Non-pigmented ciliary epithelial cell (primary cell): Measurements from ENCODE around the gene NME7.
A peak's percentile ranks its signal among the peaks of the same experiment; 100 is the strongest.
"Not testable (repeated sequence)": the region's sequence is repeated elsewhere in the genome, so short reads cannot be mapped to it uniquely, and the experiment has no call there.

ENCODE experiments used
- DNase-seq: peaks from one replicate; pipeline ENCODE4 v3.0.0-alpha.2; 2010; ENCODE audit warnings: low read depth

NME7 gene

GRCh38 chr1:169342096-169342495, 25.5 kb downstream of the NME7 start:
- not testable (repeated sequence) for DNase-seq

DNA sequence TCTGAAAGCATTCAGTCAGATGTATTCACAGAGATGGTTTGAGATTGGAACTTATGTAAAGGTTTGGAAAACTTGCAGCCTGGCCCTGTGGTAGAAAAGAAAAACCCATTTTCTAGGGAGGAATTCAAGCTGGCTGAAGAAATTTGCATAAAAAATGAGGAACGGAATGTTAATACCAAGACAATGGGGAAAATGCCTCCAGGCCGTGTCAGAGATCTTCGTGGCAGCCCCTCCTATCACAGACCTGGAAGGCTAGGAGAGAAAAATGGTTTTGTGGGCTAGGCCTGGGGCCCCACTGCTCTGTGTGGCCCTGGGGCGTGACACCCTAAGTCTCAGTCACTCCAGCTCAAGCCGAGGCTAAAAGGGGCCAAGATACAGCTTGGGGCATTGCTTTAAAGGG, 26.7 kb downstream of the NME7 start:
- DNase-seq = no peak

GRCh38 chr1:169339773-169340172, 27.8 kb downstream of the NME7 start:
- no peak for DNase-seq

- no peak for DNase-seq
These were observed 29.0 kb downstream of the NME7 start for GRCh38 chr1:169338617-169339016.

DNA sequence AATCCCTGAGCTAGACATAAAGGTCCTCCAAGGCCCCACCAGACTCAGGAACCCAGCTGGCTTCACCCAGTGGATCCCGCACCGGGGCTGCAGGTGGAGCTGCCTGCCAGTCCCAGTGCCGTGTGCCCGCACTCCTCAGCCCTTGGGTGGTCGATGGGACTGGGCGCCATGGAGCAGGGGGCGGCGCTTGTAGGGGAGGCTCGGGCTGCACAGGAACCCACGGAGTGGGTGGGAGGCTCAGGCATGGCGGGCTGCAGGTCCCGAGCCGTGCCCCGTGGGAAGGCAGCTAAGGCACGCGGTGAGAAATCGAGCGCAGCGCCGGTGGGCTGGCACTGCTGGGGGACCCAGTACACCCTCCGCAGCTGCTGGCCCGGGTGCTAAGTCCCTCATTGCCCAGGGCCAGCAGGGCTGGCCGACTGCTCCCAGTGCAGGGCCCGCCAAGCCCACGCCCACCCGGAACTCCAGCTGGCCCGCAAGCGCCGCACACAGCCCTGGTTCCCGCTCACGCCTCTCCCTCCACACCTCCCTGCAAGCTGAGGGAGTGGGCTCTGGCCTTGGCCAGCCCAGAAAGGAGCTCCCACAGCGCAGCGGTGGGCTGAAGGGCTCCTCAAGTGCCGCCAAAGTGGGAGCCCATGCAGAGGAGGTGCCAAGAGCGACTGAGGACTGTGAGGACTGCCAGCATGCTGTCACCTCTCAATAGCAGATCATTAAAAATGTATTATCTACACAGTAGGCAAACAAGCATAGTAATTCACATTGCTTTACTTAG, 30.5 kb downstream of the NME7 start:
- not testable (repeated sequence) for DNase-seq

DNA sequence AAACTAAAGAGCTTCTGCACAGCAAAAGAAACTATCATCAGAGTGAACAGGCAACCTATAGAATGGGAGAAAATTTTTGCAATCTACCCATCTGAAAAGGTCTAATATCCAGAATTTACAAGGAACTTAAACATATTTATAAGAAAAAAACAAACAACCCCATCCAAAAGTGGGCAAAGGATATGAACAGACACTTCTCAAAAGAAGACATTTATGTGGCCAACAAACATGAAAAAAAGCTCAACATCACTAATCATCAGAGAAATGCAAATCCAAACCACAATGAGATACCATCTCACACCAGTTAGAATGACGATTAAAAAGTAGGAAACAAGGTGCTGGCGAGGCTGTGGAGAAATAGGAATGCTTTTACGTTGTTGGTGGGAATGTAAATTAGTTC, 32.9 kb downstream of the NME7 start:
- not testable (repeated sequence) for DNase-seq

DNA sequence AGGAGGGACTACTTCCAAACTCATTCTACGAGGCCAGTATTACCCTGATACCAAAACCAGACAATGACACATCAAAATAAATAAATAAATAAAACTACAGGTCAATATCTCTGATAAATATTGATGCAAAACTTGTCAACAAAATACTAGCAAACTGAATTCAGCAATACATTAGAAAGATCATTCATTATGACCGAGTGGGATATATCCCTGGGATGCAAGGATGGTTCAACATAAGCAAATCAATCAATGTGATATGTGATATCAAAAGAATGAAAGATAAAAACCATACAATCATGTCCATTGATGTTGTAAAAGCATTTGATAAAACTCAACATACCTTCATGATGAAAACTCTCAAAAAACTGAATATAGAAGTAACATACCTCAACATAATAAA, 36.7 kb downstream of the NME7 start:
- no peak for DNase-seq

DNA sequence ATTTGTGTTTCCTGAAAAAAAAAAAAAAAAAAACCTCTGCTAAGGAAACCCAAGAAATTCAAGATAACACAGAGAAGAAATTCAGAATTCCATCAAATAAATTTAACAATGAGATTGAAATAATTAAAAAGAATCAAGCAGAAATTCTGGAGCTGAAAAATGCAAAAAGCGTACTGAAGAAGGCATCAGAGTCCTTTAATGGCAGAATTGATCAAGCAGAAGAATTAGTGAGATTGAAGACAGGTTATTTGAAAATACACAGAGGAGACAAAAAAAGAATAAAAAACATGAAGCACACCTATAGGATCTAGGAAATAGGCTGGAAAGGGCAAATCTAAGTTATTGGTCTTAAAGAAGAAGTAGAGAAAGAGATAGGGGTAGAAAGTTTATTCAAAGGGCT, 38.2 kb downstream of the NME7 start:
- no peak for DNase-seq

- DNase-seq = no peak
These were observed 39.7 kb downstream of the NME7 start for GRCh38 chr1:169327875-169328274.

GRCh38 chr1:169326956-169327268, 40.7 kb downstream of the NME7 start:
- no peak for DNase-seq

- no peak for DNase-seq
These were observed 41.2 kb downstream of the NME7 start for GRCh38 chr1:169326261-169326955.

DNA sequence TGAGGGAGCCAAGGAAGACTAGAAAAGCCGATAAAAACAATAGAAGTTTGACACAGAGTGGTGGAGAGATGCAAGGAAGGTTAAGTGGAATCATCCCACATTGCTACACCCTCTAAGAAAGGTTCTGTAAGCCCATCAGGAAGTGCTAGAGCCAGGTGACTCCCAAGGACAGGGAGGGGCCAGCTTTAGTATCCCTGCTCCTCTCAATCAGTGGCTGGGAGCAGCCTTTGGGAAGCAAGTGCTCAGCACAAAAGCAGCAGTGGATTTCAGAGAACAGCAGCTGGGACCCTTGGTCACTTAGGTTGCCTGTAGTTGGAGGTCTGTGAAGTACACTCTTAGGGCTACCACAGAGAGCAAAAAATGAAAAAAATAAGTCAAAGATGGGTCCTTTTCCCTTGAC, 42.5 kb downstream of the NME7 start:
- no peak for DNase-seq

- DNase-seq = no peak
These were observed 45.5 kb downstream of the NME7 start for GRCh38 chr1:169322138-169322537.

- no peak for DNase-seq
These were observed 46.1 kb downstream of the NME7 start for GRCh38 chr1:169321539-169321938.

DNA sequence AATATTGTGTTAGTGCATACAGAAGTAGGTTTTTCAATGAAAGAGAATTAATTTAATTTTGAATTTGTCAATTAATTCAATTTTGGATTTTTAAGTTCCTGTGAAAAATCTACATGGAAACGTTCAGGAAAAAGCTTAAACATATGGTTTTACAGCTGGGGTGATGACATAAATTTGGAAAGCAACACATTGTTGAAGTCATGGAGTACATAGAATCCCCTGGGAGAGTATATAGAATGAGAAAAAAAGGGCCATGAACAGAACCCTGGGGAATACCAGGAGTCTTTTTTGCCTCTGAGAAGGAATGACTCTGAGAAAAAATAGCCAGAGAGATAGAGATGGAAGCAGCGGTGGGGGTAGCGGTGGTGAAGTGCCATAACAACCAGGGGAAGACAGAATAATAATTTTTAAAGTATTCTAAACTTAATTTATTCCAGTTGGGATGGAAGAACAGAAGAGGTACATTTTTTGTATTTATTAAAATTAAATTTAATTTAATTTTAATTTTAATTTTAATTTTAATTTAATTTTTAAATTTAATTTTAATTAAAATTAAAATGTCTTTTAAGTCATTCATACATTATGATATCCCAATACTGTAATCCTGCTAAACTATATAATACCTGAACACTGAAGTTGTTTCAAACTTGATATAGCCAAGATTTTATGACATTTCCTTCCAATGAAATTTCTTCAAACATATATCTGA, 48.9 kb downstream of the NME7 start:
- DNase-seq = no peak

DNA sequence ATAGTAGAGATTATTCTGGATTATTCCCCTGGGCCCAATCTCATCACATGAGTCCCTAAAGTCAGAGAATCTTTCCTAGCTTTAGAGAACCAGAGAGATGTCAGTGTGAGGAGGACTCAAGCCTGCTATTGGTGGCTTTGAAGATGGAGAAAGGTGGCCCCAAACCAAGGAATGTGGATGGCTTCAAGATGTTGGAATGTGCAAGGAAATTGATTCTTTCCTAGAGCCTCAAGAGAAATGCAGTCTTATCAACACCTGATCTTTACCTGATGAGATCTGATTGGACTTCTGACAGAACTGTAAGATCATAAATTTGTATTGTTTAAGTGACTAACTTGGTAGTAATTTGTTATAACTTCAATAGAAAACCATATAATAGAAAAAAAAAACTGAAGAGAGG, 51.0 kb downstream of the NME7 start:
- no peak for DNase-seq

- peak; percentile 95 for DNase-seq
These were observed 55.3 kb downstream of the NME7 start for GRCh38 chr1:169312084-169312954.

- DNase-seq = no peak
These were observed 58.1 kb downstream of the NME7 start for GRCh38 chr1:169309178-169310166.

DNA sequence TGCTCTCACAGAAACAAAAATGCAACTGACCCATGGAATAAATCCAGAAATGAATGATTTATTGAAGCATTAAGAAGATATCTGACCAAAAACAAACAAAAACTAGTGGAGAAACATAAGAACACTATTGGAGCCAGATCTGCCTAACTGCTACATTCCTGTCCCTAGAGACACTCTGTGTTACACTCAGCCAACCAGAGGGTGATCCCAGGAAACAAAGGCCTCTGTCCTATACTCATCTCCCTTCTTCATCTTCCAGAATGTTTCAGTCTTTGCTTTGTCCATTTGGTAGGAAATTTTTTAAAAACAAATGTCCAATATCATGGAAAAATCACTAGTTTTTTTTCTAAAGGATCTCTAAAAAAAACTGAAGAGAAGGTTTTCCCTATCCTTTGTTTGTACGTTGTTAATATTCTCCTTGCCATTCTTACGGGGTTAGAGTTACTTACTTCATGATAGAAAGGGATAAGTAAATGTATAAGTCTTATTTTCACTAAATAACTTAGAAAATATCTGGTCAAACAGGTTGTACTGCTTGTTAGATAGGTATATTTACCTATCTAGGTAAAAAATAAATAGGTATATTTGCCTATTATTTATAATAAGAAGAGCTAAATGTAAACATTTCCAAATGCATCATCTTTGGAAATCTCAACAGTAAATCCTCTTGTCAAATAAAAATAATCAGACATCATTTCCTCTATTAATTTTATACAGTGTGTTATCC, 59.1 kb downstream of the NME7 start:
- no peak for DNase-seq

GRCh38 chr1:169307176-169307575, 60.4 kb downstream of the NME7 start:
- DNase-seq = no peak
